Superior temporal gyrus (tissue), 1 donor: ENCODE data around the gene TOP2A.

ENCODE experiments used
- DNase-seq: peaks from one replicate; pipeline ENCODE4 v3.0.0-alpha.2; 2016; ENCODE audit errors: extremely low spot score

TOP2A gene

DNA sequence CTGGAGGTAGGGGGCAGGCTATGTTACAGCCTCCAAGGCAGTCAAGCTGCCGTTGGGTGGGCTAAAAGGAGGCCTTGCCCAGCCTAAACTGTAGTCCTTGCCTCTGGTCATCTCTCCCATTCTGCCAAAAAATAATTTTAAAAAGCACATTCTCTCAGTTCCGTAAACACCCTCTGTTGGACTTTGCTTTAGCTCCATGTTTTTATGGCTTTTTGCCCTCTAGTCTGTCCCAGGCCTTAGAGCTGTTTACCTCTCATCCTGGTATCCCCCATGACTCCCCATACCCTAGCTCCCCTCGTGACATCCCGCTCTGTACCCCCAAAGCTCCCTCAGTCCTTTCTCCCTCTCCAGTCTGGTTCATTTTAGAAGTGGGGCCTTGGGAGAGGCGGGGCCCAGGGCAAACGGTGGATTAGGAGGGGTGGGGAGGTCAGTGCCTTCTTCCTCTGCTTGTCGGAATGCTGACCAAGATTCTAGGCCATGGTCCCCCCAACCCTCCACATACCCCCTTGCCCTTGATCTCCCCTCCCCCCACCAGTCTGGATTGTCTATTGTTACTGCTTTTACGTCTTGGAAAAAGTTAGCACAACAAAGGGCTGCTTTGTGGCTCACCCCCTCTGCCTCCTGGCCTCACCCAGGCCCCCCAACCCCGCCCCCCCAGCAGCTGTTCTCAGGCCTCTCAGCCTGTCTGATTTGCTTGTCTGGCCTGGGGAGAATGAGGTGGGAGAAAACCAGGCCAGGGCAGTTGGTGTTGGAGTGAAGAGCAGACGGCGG, 71.5 kb downstream of the TOP2A start:
- DNase-seq = no peak

DNA sequence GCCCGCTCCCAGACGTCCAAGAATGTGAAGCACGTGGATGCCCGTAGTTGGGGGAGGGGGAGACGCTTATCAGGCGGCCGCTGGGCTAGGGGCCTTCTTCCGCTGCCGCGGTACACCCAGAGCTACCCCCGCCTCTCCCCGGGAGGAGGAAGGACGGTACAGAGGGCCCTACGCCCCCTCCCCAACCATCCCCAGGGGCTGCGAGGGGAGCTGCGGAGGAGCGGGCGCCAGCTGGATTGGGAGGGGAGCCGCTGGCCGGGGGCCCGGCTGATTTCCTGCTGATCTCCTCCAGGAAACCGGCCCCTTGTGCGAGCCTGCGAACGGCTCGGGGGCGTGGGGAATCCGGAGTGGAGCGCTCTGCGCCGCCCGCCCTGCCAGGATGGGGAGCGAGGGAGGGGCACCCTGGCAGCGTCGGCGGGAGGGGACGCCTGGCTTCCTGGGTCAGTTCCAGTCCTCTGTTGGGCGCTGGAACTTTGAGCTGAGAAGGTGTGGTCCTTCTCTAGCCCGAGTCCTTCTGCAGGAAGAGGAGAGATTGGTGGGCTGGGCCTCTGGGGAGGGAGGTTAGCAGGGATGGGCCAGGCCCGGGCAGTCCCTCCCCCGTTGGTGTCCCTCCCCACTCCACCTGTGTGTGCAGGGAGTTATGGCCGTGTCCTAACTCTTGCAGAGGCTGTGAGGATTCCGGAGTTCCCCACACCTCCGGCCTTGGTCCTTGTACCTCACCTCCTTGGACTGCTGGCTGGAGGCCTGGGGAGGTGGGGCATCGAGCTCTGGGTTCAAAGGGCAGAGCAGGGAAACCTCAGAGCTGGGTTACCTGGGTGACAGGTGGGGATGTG, 72.3 kb downstream of the TOP2A start:
- DNase-seq = no peak

DNA sequence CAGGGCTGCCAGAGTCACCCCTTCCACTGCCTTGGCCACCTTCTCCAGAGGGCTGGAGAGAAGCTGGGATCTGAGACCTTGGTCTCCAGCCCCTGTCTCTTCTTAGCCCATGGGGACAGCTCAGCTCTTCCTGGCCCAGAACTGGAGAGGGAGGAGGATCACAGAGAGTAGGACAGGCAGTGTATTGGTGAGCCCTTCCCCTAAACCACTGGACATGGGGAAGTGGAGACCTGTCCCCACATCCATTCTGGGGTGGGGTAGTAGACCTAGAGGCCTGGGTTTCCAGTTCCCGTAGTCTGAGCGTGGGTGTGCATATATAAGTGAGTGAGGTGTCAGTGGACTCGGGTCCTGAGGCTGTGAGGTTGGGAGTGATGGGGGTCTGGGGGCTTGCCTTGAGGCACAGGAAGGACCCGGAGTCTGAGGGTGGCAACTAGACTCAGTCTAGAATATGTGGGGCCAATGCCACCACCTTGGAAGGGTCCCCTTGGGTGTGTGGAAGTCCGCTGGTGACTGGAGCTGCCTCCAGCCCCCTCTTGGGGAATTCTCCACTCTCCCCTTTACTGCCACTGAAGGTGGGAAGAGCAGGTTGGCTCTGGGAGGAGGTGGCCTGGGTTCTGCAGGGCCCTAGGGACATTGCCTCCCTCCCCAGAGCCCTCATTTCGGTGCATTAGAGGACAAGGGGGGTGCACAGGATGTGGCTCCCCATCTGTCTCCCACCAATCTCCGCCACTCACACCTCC, 73.1 kb downstream of the TOP2A start:
- no peak for DNase-seq

DNA sequence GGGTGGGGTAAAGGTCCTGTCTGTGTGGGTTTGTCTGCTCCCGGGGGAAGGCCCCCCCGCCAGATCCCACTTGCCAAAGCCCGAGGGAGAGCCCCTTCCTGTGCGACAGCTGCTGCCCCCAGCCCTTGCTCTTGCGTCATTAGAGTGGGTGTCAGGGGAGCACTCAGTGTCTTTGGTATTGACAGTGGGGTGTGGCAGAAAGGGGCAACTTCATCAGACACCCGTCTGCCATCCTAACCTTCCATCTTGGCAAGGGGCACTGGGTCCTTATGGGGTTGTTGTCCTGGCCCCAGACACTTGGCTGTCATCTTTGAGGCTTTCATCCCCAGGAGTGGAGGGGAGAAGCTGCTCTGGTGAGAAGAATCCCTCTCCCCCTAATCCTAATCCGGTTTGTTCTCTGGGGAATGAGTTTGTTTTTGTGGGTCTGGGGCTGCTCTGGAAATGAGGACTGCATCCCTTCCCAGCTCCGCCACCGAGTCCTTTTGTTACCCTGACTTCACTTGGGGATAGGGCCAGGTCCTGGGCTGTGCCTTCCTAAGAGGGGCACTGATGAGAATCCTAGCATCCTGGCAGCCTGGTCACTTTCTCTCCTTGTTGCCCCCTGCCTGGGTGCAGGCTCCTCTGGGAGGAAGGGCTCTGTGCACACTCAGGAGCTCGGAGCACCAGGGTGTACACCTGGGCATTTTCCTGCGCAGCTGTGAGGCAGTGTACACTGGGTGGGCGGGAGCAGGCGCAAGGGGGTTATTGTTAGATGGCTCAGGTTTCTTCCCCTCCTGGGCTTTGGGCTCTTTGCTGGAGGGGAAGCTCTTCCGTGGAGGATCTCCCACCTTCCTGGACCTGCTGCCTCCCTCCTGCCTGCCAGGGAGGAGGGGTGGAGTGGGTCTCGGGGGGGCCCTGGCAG, 74.2 kb downstream of the TOP2A start:
- no peak for DNase-seq

DNA sequence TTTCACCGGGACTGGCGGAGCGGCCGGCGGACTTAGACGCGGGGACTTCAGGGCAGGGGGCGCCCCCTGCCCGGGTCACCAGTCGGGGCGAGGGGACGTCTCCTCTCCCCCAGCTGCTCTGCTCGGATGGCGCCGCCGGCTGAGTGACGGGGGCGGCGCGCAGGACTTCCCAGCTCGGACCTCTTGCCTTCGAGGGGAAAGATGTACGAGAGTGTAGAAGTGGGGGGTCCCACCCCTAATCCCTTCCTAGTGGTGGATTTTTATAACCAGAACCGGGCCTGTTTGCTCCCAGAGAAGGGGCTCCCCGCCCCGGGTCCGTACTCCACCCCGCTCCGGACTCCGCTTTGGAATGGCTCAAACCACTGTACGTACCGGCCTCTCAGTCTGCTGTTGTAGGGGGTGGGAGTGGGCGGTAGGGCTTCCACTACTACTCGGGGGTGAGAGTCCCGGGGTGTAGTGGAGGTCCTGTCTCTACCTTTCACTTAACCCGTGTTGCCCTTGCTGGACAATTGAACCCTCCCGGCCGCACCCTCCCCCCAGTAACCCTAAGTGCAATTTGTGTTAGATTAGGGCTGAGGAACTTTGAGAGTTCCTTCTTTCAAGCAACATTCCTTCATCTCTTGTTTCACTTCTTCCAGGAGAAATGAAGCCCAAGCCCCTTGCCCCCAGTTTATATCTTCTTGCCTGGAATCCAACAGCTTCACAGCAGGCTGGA, 75.0 kb downstream of the TOP2A start:
- DNase-seq = no peak

DNA sequence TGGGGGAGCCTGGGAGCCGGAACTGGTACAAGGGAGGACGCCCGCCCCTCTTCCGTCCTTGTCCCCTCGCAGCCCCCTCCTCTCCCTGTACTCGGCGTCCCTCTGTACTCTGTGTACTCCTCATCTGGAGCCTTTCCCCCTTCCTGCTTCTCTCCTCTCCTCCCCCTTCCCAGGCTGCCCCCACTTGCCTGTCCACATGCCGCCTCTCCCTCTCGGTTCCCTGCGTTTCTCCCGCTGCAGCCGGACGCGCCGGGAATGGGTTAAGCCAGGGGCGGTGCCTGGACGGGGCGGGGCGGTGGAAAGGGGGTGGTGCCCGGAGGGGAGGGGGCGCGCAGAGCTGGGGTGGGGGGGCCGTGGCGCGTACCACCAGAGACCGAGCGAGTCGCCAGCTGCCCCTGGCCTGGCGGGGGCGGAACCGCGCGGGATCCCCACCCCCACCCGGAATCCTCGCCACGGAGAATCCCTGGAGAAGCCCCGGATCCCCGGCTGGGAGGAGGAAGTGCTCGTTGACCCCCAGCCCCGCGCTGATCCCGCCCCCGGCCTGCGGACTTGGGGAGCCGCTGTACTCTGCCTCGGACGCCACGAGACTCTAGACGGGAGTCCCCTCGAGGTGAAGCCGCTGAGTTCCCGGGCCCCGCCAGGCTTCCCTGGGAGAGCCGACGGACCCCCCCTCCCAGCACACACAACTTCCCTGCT, 75.7 kb downstream of the TOP2A start:
- no peak for DNase-seq

DNA sequence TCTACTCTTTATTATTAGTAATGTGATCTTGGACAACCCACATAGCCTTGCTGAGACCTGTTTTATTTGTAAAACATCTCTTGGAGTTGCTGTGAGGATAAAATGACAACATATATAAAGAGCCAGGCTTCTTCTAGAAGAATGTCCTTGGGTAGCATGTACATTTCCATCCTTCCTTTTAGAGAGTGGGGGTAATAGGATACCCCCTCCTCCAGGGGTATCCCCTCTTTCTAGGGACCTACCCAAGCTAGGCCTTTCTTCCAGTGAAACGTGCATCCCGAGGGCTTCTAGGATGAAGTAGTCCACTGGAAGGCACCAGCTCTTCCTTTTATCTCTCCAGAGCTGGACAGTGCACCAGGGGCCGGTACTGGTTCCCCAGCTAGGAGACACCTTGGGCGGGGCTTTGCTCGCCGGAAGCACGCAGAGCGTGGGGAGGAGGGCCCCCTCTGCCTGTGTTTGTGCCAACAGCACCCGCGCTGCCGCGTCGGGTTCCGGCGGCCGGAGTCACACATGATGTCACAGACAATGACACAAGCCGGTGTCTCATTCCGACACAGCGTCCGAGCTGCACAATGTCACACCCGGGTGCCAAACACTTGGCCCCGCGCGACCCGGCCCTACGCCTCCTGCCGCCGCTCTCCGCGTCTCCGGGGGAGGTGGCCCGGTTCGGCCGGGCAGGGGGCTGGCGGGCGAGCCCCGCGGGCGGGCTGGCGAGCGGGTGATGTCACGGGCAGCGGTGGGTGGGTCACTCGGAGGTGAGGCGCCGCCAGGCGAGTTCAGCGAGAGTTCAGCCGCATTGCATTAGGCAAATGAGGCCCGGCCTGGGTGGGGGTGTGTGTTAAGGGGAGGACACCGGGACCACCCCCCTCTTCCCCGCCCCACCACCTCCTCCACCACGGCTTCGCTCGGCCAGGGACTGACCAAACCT, 76.6 kb downstream of the TOP2A start:
- no peak for DNase-seq

DNA sequence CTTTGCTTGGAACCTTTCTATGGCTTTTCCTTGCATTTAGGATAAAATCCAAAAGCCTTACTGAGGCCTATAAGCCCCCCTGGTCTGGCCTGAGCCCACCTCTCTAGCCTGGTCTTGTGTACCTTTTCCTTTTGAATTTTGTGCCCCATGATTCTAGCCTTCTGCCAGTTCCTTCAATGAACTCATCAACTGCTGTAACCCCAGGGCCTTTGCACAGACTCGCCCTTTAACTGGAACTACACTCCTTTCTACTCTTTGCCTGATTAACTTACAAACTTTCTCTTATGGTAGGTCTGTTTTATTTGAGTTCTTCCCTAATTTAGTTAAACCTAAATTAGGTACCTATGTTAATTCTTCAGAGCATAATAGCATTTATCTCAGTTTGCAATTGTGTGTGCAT, 77.4 kb downstream of the TOP2A start:
- DNase-seq = no peak

DNA sequence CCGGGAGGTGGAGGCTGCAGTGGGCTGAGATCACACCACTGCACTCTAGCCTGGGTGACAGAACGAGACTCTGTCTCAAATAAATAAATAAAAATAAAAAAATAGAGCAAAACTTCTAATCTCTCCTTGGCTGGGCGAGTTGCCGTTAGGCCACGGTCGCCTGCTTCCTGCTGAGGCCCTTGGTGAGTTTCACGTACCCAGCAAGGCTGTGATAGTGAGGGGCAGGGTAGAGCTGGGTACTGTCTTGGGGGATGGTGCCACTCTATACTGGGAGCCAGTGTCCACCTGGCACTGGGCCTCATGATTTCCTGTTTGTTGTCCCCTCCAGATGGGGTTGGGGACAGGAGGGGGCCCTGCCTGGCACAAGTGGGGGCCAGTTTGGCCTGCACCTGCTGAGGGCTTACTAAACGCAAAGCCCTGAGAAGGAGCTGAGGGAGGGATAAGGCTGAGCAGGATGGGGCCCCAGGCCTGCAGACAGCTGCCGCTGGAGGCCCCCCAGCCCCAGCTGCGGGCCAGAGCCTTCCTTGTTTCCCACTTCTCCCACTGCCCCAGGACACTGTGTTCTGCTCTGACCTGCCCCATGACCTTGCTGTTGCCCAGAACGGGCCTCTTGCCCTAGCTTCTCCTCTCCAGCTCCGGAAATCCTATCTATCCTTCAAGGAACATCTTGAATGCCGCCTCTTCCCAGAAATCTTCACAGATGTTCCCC, 78.6 kb downstream of the TOP2A start:
- DNase-seq = no peak
